HepG2 (cell line): ENCODE results near the gene BATF2. TPM values are rescaled to one million over a fixed set of nuclear protein-coding genes. Genes with fewer than 3 reads are reported as not detected.

Source experiments
- CAMTA2 ChIP-seq: sonication (generic); formaldehyde crosslinking; IDR thresholded peaks from 2 replicates; pipeline ENCODE4 v1.4.0; 2020; ENCODE audit warnings: mild to moderate bottlenecking, missing genetic modification reagents, borderline replicate concordance
- CBX5 ChIP-seq: sonication (generic); formaldehyde crosslinking; IDR thresholded peaks from 2 replicates; pipeline ENCODE4 v1.4.0; 2020; ENCODE audit warnings: missing genetic modification reagents, borderline replicate concordance
- DMTF1 ChIP-seq: sonication (generic); formaldehyde crosslinking; IDR thresholded peaks from 2 replicates; pipeline ENCODE4 v1.4.0; 2020; ENCODE audit warnings: mild to moderate bottlenecking, missing genetic modification reagents
- FOXK1 ChIP-seq: sonication (generic); formaldehyde crosslinking; IDR thresholded peaks from 2 replicates; pipeline ENCODE4 v1.4.0; 2020; ENCODE audit warnings: low read depth, missing genetic modification reagents, borderline replicate concordance
- HNF4G ChIP-seq, 2 experiments: sonication (generic) in 1 of 2; formaldehyde crosslinking in 1 of 2; IDR thresholded peaks; 2 replicates each; pipeline versions ENCODE4 v1.4.0 to v1.6.1; 2011 to 2020; ENCODE audit warnings: borderline replicate concordance in 2 of 2, low read depth in 2 of 2, mild to moderate bottlenecking in 2 of 2, low read length in 1 of 2, missing genetic modification reagents in 1 of 2, moderate library complexity in 1 of 2
- KAT2B ChIP-seq: fragments of 150-350 bp; IDR thresholded peaks from 2 replicates; pipeline ENCODE4 v1.6.1; 2014; ENCODE audit warnings: low read depth, low read length, borderline replicate concordance
- ZBTB42 ChIP-seq: sonication (generic); formaldehyde crosslinking; IDR thresholded peaks from 2 replicates; pipeline ENCODE4 v1.5.0; 2020; ENCODE audit warnings: mild to moderate bottlenecking, missing genetic modification reagents
- ZNF432 ChIP-seq: sonication (generic); formaldehyde crosslinking; IDR thresholded peaks from 2 replicates; pipeline ENCODE4 v1.5.0; 2020; ENCODE audit warnings: missing genetic modification reagents, mild to moderate bottlenecking, borderline replicate concordance
- ZNF646 ChIP-seq: sonication (generic); formaldehyde crosslinking; IDR thresholded peaks from 2 replicates; pipeline ENCODE4 v1.9.0; 2021; ENCODE audit warnings: mild to moderate bottlenecking, missing genetic modification reagents
- polyA plus RNA-seq, 8 experiments: library from polyadenylated mRNA; depleted of rRNA in 3 of 8; stranded (reverse) in 7 of 8; unstranded in 1 of 8; fragments of >200 nt; fragmentation: Illumina TruSeq in 4 of 8; extraction: Trizol in 4 of 8; gene quantifications; 2 replicates each; pipeline versions ENCODE4 v1.2.1 to v1.2.3, GENCODE V29; 2011 to 2016; ENCODE audit warnings: low read depth in 4 of 8, missing spikeins in 1 of 8, mixed read lengths in 1 of 8; ENCODE audit not compliant: insufficient read depth in 1 of 8
- total RNA-seq, 5 experiments: library from RNA; depleted of rRNA; stranded (reverse); fragments of >200 nt; fragmentation: Illumina TruSeq; extraction: Trizol; gene quantifications; 2 replicates each; pipeline ENCODE4 v1.2.3, GENCODE V29; 2016; ENCODE audit warnings: low read depth in 1 of 5
- TF ChIP-seq, protein P1 (sequence below): sonication (generic); formaldehyde crosslinking; IDR thresholded peaks from 2 replicates; pipeline ENCODE4 v1.4.0; 2020; ENCODE audit warnings: missing genetic modification reagents, borderline replicate concordance
- TF ChIP-seq, protein P2 (sequence below): sonication (generic); formaldehyde crosslinking; IDR thresholded peaks from 2 replicates; pipeline ENCODE4 v1.4.0; 2020; ENCODE audit warnings: missing genetic modification reagents, borderline replicate concordance

The BATF2 gene
- total and polyA plus RNA-seq, 2 of the 13 experiments (the other 11 are each of a cell fraction or from before 2014, with no cell fraction given), result 2.8 to 3.9 TPM

DNA sequence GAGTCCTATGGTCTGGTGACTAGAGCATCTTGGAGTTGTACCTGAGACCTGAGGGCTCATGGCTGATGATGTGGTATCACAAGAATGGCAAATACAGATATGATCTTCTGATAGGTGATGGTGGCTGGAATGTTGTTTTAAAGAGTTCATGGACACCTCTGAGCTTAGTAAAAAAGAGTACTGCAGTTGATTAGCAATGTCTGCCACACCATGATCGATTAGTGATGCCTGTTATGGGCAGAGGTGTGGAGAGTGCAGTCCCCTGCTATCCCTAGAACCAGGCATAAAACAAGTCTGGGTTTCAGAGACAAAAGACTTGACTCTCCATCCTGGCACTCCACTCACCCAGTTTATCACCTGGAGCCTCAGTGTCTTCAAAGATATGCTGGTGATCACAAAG is 1.4 kb upstream of the BATF2 start (continued):
- TF ChIP-seq, protein P1, sequence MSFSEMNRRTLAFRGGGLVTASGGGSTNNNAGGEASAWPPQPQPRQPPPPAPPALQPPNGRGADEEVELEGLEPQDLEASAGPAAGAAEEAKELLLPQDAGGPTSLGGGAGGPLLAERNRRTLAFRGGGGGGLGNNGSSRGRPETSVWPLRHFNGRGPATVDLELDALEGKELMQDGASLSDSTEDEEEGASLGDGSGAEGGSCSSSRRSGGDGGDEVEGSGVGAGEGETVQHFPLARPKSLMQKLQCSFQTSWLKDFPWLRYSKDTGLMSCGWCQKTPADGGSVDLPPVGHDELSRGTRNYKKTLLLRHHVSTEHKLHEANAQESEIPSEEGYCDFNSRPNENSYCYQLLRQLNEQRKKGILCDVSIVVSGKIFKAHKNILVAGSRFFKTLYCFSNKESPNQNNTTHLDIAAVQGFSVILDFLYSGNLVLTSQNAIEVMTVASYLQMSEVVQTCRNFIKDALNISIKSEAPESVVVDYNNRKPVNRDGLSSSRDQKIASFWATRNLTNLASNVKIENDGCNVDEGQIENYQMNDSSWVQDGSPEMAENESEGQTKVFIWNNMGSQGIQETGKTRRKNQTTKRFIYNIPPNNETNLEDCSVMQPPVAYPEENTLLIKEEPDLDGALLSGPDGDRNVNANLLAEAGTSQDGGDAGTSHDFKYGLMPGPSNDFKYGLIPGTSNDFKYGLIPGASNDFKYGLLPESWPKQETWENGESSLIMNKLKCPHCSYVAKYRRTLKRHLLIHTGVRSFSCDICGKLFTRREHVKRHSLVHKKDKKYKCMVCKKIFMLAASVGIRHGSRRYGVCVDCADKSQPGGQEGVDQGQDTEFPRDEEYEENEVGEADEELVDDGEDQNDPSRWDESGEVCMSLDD (CRISPR knock-in tag), result no peak
- TF ChIP-seq HNF4G (IDR thresholded peaks at IDR 0.05; ENCODE audit: borderline replicate concordance, low read depth, low read length) (no peak), HNF4G (CRISPR knock-in tag; IDR thresholded peaks at IDR 0.05; ENCODE audit: borderline replicate concordance, low read depth) (no peak), KAT2B (no peak), ZBTB42 (no peak), ZNF432 (CRISPR knock-in tag) (no peak), CAMTA2 (CRISPR knock-in tag) (no peak), FOXK1 (peak; percentile 32; the same call in 1 of the 2 replicates), CBX5 (CRISPR knock-in tag) (no peak), DMTF1 (CRISPR knock-in tag) (no peak), ZNF646 (no peak)
- TF ChIP-seq, protein P2, sequence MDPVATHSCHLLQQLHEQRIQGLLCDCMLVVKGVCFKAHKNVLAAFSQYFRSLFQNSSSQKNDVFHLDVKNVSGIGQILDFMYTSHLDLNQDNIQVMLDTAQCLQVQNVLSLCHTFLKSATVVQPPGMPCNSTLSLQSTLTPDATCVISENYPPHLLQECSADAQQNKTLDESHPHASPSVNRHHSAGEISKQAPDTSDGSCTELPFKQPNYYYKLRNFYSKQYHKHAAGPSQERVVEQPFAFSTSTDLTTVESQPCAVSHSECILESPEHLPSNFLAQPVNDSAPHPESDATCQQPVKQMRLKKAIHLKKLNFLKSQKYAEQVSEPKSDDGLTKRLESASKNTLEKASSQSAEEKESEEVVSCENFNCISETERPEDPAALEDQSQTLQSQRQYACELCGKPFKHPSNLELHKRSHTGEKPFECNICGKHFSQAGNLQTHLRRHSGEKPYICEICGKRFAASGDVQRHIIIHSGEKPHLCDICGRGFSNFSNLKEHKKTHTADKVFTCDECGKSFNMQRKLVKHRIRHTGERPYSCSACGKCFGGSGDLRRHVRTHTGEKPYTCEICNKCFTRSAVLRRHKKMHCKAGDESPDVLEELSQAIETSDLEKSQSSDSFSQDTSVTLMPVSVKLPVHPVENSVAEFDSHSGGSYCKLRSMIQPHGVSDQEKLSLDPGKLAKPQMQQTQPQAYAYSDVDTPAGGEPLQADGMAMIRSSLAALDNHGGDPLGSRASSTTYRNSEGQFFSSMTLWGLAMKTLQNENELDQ (CRISPR knock-in tag), result no peak
